ENCODE results near the gene COL6A5.

The COL6A5 gene

DNA sequence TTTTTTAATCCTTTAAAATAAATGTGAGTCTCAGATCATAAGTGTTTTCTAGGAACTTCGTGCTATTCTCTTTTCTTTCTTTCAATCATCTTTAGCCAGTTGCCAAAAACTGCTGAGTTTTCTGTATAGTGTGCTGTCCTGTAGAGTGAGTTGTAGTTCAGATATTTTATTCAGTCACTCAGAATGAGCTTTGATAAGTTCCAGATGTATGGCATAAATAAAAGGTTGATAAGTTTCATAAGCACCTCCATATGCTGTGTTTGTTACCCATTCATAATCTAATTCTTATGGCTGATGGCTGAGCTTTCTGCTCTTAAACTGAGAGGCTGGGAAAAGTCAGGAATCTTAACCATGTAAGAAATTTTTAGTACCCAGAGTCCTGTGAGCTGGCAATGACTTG is 112.2 kb downstream of the COL6A5 start:
- no peak for DNase-seq (ENCODE audit: low read depth in 1 of 2, low spot score in 1 of 2)
- TF ChIP-seq CTCF (IDR thresholded peaks at IDR 0.05; ENCODE audit: insufficient read depth, low read length) (no peak), GABPA (IDR thresholded peaks at IDR 0.05; ENCODE audit: low read depth) (no peak), POLR2AphosphoS5 (IDR thresholded peaks at IDR 0.05; ENCODE audit: low read depth) (no peak), SPI1 (IDR thresholded peaks at IDR 0.05; ENCODE audit: borderline replicate concordance, low read depth) (no peak)
- TF ChIP-seq, protein P1, sequence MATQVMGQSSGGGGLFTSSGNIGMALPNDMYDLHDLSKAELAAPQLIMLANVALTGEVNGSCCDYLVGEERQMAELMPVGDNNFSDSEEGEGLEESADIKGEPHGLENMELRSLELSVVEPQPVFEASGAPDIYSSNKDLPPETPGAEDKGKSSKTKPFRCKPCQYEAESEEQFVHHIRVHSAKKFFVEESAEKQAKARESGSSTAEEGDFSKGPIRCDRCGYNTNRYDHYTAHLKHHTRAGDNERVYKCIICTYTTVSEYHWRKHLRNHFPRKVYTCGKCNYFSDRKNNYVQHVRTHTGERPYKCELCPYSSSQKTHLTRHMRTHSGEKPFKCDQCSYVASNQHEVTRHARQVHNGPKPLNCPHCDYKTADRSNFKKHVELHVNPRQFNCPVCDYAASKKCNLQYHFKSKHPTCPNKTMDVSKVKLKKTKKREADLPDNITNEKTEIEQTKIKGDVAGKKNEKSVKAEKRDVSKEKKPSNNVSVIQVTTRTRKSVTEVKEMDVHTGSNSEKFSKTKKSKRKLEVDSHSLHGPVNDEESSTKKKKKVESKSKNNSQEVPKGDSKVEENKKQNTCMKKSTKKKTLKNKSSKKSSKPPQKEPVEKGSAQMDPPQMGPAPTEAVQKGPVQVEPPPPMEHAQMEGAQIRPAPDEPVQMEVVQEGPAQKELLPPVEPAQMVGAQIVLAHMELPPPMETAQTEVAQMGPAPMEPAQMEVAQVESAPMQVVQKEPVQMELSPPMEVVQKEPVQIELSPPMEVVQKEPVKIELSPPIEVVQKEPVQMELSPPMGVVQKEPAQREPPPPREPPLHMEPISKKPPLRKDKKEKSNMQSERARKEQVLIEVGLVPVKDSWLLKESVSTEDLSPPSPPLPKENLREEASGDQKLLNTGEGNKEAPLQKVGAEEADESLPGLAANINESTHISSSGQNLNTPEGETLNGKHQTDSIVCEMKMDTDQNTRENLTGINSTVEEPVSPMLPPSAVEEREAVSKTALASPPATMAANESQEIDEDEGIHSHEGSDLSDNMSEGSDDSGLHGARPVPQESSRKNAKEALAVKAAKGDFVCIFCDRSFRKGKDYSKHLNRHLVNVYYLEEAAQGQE (IDR thresholded peaks at IDR 0.05; ENCODE audit: insufficient replicate concordance, low read depth) = no peak
- no peak overlapping the region for H3K27ac ChIP-seq (replicated peaks)
- H3K4me3 ChIP-seq (replicated peaks; ENCODE audit: insufficient read depth, low read length) = no peak overlapping the region
- no peaks in the 10 kb centered on the region for H3K27me3 ChIP-seq (ENCODE audit: insufficient read depth, poor library complexity, severe bottlenecking)

- Histone ChIP-seq H3K27ac (replicated peaks) (no peak overlapping the region), H3K4me3 (replicated peaks; ENCODE audit: insufficient read depth, low read length) (no peak overlapping the region), H3K27me3 (ENCODE audit: insufficient read depth, poor library complexity, severe bottlenecking) (no peaks in the 10 kb centered on the region)
- TF ChIP-seq, protein P1 (IDR thresholded peaks at IDR 0.05; ENCODE audit: insufficient replicate concordance, low read depth) = no peak
- TF ChIP-seq SPI1 (IDR thresholded peaks at IDR 0.05; ENCODE audit: borderline replicate concordance, low read depth) = no peak
- no peak for TF ChIP-seq CTCF (IDR thresholded peaks at IDR 0.05; ENCODE audit: insufficient read depth, low read length)
- TF ChIP-seq GABPA (IDR thresholded peaks at IDR 0.05; ENCODE audit: low read depth) = no peak
- TF ChIP-seq POLR2AphosphoS5 (IDR thresholded peaks at IDR 0.05; ENCODE audit: low read depth) = no peak
- no peak for DNase-seq (ENCODE audit: low read depth in 1 of 2, low spot score in 1 of 2)
These were observed 114.5 kb downstream of the COL6A5 start for GRCh38 chr3:130459944-130460343.

GRCh38 chr3:130462089-130462488 is 116.6 kb downstream of the COL6A5 start:
- H3K27ac ChIP-seq (replicated peaks) = no peak overlapping the region
- H3K27me3 ChIP-seq (ENCODE audit: insufficient read depth, poor library complexity, severe bottlenecking) = no peaks in the 10 kb centered on the region
- no peak for DNase-seq (ENCODE audit: low read depth in 1 of 2, low spot score in 1 of 2)
- no peak overlapping the region for H3K4me3 ChIP-seq (replicated peaks; ENCODE audit: insufficient read depth, low read length)
- no peak for TF ChIP-seq CTCF (IDR thresholded peaks at IDR 0.05; ENCODE audit: insufficient read depth, low read length)
- no peak for TF ChIP-seq GABPA (IDR thresholded peaks at IDR 0.05; ENCODE audit: low read depth)
- TF ChIP-seq, protein P1 (IDR thresholded peaks at IDR 0.05; ENCODE audit: insufficient replicate concordance, low read depth) = no peak
- no peak for TF ChIP-seq SPI1 (IDR thresholded peaks at IDR 0.05; ENCODE audit: borderline replicate concordance, low read depth)
- no peak for TF ChIP-seq POLR2AphosphoS5 (IDR thresholded peaks at IDR 0.05; ENCODE audit: low read depth)
